ENCODE results near the gene PET117. TPM values are rescaled to one million over a fixed set of nuclear protein-coding genes. Genes with fewer than 3 reads are reported as not detected.
"Not testable (repeated sequence)": the region's sequence is repeated elsewhere in the genome, so short reads cannot be mapped to it uniquely, and the experiment has no call there.

Gene PET117
- polyA plus RNA-seq, 3 donors = 16.5 to 18.4 (median 17.9) TPM

- DNase-seq (ENCODE audit: extremely low read depth in 1 of 11, low read depth in 9 of 11, low spot score in 4 of 11) = peak in 1 of 11 donors; percentile 9
These were observed 561 bp downstream of the PET117 start for GRCh38 chr20:18138266-18138582.

GRCh38 chr20:18138639-18139583 is 1.2 kb downstream of the PET117 start:
- DNase-seq (ENCODE audit: extremely low read depth in 1 of 11, low read depth in 9 of 11, low spot score in 4 of 11) = no peak

GRCh38 chr20:18139832-18140231 is 2.2 kb downstream of the PET117 start:
- DNase-seq (ENCODE audit: extremely low read depth in 1 of 11, low read depth in 9 of 11, low spot score in 4 of 11) = no peak

- no peak for DNase-seq (ENCODE audit: extremely low read depth in 1 of 11, low read depth in 9 of 11, low spot score in 4 of 11)
These were observed 7.0 kb downstream of the PET117 start for GRCh38 chr20:18144541-18145099.

GRCh38 chr20:18154342-18154741 is 16.7 kb downstream of the PET117 start:
- no peak for DNase-seq (ENCODE audit: extremely low read depth in 1 of 11, low read depth in 9 of 11, low spot score in 4 of 11)

- no peak for DNase-seq (ENCODE audit: extremely low read depth in 1 of 11, low read depth in 9 of 11, low spot score in 4 of 11)
These were observed 18.4 kb downstream of the PET117 start for GRCh38 chr20:18156045-18156444.

- no peak for DNase-seq (ENCODE audit: extremely low read depth in 1 of 11, low read depth in 9 of 11, low spot score in 4 of 11)
These were observed 26.7 kb downstream of the PET117 start for GRCh38 chr20:18164356-18164755.

GRCh38 chr20:18165553-18165952 is 27.9 kb downstream of the PET117 start:
- DNase-seq (ENCODE audit: extremely low read depth in 1 of 11, low read depth in 9 of 11, low spot score in 4 of 11) = no peak

GRCh38 chr20:18166241-18166881 is 28.7 kb downstream of the PET117 start:
- no peak for DNase-seq (ENCODE audit: extremely low read depth in 1 of 11, low read depth in 9 of 11, low spot score in 4 of 11)

GRCh38 chr20:18166950-18167349 is 29.3 kb downstream of the PET117 start:
- DNase-seq (ENCODE audit: extremely low read depth in 1 of 11, low read depth in 9 of 11, low spot score in 4 of 11) = no peak

GRCh38 chr20:18172379-18172778 is 34.7 kb downstream of the PET117 start:
- DNase-seq (ENCODE audit: extremely low read depth in 1 of 11, low read depth in 9 of 11, low spot score in 4 of 11) = no peak

GRCh38 chr20:18174906-18175683 is 37.4 kb downstream of the PET117 start:
- no peak for DNase-seq (ENCODE audit: extremely low read depth in 1 of 11, low read depth in 9 of 11, low spot score in 4 of 11)

- DNase-seq (ENCODE audit: extremely low read depth in 1 of 11, low read depth in 9 of 11, low spot score in 4 of 11) = no peak
These were observed 38.7 kb downstream of the PET117 start for GRCh38 chr20:18176318-18176785.

- not testable (repeated sequence) for DNase-seq (ENCODE audit: extremely low read depth in 1 of 11, low read depth in 9 of 11, low spot score in 4 of 11)
These were observed 42.7 kb downstream of the PET117 start for GRCh38 chr20:18180366-18180765.

- DNase-seq (ENCODE audit: extremely low read depth in 1 of 11, low read depth in 9 of 11, low spot score in 4 of 11) = no peak
These were observed 43.2 kb downstream of the PET117 start for GRCh38 chr20:18180815-18181214.

GRCh38 chr20:18187020-18187419 is 49.4 kb downstream of the PET117 start:
- DNase-seq (ENCODE audit: extremely low read depth in 1 of 11, low read depth in 9 of 11, low spot score in 4 of 11) = no peak

- no peak for DNase-seq (ENCODE audit: extremely low read depth in 1 of 11, low read depth in 9 of 11, low spot score in 4 of 11)
These were observed 50.8 kb downstream of the PET117 start for GRCh38 chr20:18188434-18188833.

- no peak for DNase-seq (ENCODE audit: extremely low read depth in 1 of 11, low read depth in 9 of 11, low spot score in 4 of 11)
These were observed 52.9 kb downstream of the PET117 start for GRCh38 chr20:18190338-18191233.
